ENCODE measurements around the gene DAB1. TPM values are rescaled to one million over a fixed set of nuclear protein-coding genes. Genes with fewer than 3 reads are reported as not detected.

The DAB1 gene
- polyA plus RNA-seq, 1 donor from 2014 or later = 11.4 TPM

- Histone ChIP-seq H3K27me3 (ENCODE audit: insufficient read depth, low read depth, low read length) (no peaks in the 10 kb centered on the region), H2AFZ (ENCODE audit: low read depth, low read length) (no peak overlapping the region), H3K4me3 (ENCODE audit: low read length) (no peak overlapping the region), H3F3A (ENCODE audit: insufficient read depth, low read length, poor library complexity, severe bottlenecking) (no peaks in the 10 kb centered on the region), H4K20me1 (ENCODE audit: insufficient read depth) (no peaks in the 10 kb centered on the region), H3K36me3 (ENCODE audit: insufficient read depth, low read length) (no peaks in the 10 kb centered on the region), H3K9me3 (ENCODE audit: low read length) (no peaks in the 10 kb centered on the region), H3K9ac (ENCODE audit: low read length) (no peak overlapping the region), H3K9me2 (ENCODE audit: insufficient read depth, low read length) (no peaks in the 10 kb centered on the region), H3K27ac (ENCODE audit: low read length) (no peak overlapping the region), H3K4me2 (ENCODE audit: low read length) (no peak overlapping the region), H3K79me2 (replicated peaks; ENCODE audit: insufficient read depth, low read length) (no peaks in the 10 kb centered on the region)
- no peak for TF ChIP-seq EP300 (conservative IDR thresholded peaks at IDR 0.05; ENCODE audit: poor library complexity, severe bottlenecking)
- no peak for TF ChIP-seq REST (IDR thresholded peaks at IDR 0.05; ENCODE audit: borderline replicate concordance)
- TF ChIP-seq TAF1 (IDR thresholded peaks at IDR 0.05; ENCODE audit: low read depth) = no peak
- TF ChIP-seq POLR2AphosphoS5 (IDR thresholded peaks at IDR 0.05) = no peak
- TF ChIP-seq EZH2 (IDR thresholded peaks at IDR 0.05; ENCODE audit: borderline replicate concordance, insufficient read depth, low read length, poor library complexity, severe bottlenecking) = no peak
- no peak for TF ChIP-seq CTCF (IDR thresholded peaks at IDR 0.05; ENCODE audit: poor library complexity, severe bottlenecking)
- no peak for TF ChIP-seq RAD21 (conservative IDR thresholded peaks at IDR 0.05)
- no peak for TF ChIP-seq SMC3 (conservative IDR thresholded peaks at IDR 0.05; ENCODE audit: poor library complexity)
- TF ChIP-seq MXI1 (conservative IDR thresholded peaks at IDR 0.05; ENCODE audit: poor library complexity, severe bottlenecking) = no peak
Measured at GRCh38 chr1:57312869-57313268, 111.0 kb downstream of the DAB1 start.

- Histone ChIP-seq H4K20me1 (ENCODE audit: insufficient read depth) (no peaks in the 10 kb centered on the region), H3K36me3 (ENCODE audit: insufficient read depth, low read length) (no peaks in the 10 kb centered on the region), H3K9me3 (ENCODE audit: low read length) (no peaks in the 10 kb centered on the region), H3K27ac (ENCODE audit: low read length) (no peak overlapping the region), H3K79me2 (replicated peaks; ENCODE audit: insufficient read depth, low read length) (no peaks in the 10 kb centered on the region), H3K27me3 (ENCODE audit: insufficient read depth, low read depth, low read length) (no peaks in the 10 kb centered on the region), H3K4me3 (ENCODE audit: low read length) (no peak overlapping the region), H3K9ac (ENCODE audit: low read length) (no peak overlapping the region), H2AFZ (ENCODE audit: low read depth, low read length) (no peak overlapping the region), H3K9me2 (ENCODE audit: insufficient read depth, low read length) (no peaks in the 10 kb centered on the region), H3K4me2 (ENCODE audit: low read length) (no peak overlapping the region), H3F3A (ENCODE audit: insufficient read depth, low read length, poor library complexity, severe bottlenecking) (no peaks in the 10 kb centered on the region)
- TF ChIP-seq SMC3 (conservative IDR thresholded peaks at IDR 0.05; ENCODE audit: poor library complexity) = no peak
- TF ChIP-seq EP300 (conservative IDR thresholded peaks at IDR 0.05; ENCODE audit: poor library complexity, severe bottlenecking) = no peak
- no peak for TF ChIP-seq REST (IDR thresholded peaks at IDR 0.05; ENCODE audit: borderline replicate concordance)
Measured at GRCh38 chr1:57311411-57311810, 112.4 kb downstream of the DAB1 start.

Data from neural cell (in vitro differentiated cells).